Adrenal gland (tissue), 5 donors: ENCODE measurements around the gene EEF1AKMT4.

Experiments used
- CTCF ChIP-seq, 6 experiments: fragments of 450-650 bp in 4 of 6; fragments of 200-600 bp in 2 of 6; sonication (generic) in 1 of 6; IDR thresholded peaks; 1 replicate in 5 of 6; 2 replicates in 1 of 6; pipeline versions ENCODE4 v1.5.1 to v1.8.0; 2016 to 2021; ENCODE audit warnings: antibody characterized with exemption in 6 of 6, mild to moderate bottlenecking in 2 of 6, moderate library complexity in 1 of 6
- POLR2A ChIP-seq, 2 donors: fragments of 450-650 bp; IDR thresholded peaks; one replicate each; pipeline ENCODE4 v1.6.1; 2017; ENCODE audit warnings: antibody characterized with exemption in 2 of 2, mild to moderate bottlenecking in 2 of 2, moderate library complexity in 1 of 2
- donor health status: DM: no; HTN: no; CAD: no.

GRCh38 chr3:184200825-184201224 is 48.6 kb upstream of the EEF1AKMT4 start:
- no peak for TF ChIP-seq POLR2A (IDR thresholded peaks at IDR 0.05)
- no peak for TF ChIP-seq CTCF (IDR thresholded peaks at IDR 0.05)
